IPS-11a (cell line): Measurements from ENCODE around the gene WDR70.
A peak's percentile ranks its signal among the peaks of the same experiment; 100 is the strongest.
"Not testable (repeated sequence)": the region's sequence is repeated elsewhere in the genome, so short reads cannot be mapped to it uniquely, and the experiment has no call there.

Experiments used
- H3K4me3 ChIP-seq: one replicate; pipeline ENCODE4 v1.5.1; 2013; ENCODE audit warnings: low read depth, low read length, control low read depth

Gene WDR70

GRCh38 chr5:37379100-37379628 is at the start of gene WDR70:
Gene WDR70, plus strand, starts transcription at chr5:37379318. Its CDS starts 50 bp downstream, at chr5:37379368.
- peak within 1 kb of the TSS; percentile 77 for H3K4me3 ChIP-seq

DNA sequence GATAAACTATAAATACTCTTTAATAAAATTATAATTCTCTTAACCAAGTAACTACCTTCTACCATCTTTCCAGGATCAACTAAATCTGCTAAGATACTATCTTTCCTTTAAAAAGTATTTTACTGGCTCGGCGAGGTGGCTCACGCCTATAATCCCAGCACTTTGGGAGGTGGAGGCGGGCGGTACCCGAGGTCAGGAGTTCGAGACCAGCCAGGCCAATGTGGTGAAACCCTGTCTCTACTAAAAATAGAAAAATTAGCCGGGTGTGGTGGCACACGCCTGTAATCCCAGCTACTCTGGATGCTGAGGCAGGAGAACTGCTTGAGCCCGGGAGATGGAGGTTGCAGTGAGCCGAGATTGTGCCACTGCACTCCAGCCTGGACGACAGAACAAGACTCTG is 44.4 kb upstream of the WDR70 start:
- H3K4me3 ChIP-seq: not testable (repeated sequence)

- not testable (repeated sequence) for H3K4me3 ChIP-seq
Measured at GRCh38 chr5:37342741-37343140, 36.4 kb upstream of the WDR70 start.

DNA sequence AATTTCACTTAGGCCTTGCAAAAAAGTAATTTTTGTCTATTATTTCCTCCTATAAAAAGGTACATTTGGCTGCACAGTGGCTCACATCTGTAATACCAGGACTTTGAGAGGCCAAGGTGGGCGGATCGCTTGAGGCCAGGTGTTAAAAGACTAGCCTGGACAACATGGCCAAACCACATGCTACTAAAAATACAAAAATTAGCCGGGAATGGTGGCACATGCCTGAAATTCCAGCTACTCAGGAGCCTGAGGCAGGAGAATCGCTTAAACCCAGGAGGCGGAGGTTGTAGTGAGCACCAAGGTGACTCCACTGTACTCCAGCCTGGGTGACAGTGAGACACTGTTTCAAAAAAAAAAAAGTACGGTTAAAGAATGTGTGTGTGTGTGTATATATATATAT is 24.0 kb upstream of the WDR70 start:
- no peak overlapping the region for H3K4me3 ChIP-seq

- H3K4me3 ChIP-seq: peak overlapping the region; percentile 100
Measured at GRCh38 chr5:37370550-37370863, 8.6 kb upstream of the WDR70 start.

DNA sequence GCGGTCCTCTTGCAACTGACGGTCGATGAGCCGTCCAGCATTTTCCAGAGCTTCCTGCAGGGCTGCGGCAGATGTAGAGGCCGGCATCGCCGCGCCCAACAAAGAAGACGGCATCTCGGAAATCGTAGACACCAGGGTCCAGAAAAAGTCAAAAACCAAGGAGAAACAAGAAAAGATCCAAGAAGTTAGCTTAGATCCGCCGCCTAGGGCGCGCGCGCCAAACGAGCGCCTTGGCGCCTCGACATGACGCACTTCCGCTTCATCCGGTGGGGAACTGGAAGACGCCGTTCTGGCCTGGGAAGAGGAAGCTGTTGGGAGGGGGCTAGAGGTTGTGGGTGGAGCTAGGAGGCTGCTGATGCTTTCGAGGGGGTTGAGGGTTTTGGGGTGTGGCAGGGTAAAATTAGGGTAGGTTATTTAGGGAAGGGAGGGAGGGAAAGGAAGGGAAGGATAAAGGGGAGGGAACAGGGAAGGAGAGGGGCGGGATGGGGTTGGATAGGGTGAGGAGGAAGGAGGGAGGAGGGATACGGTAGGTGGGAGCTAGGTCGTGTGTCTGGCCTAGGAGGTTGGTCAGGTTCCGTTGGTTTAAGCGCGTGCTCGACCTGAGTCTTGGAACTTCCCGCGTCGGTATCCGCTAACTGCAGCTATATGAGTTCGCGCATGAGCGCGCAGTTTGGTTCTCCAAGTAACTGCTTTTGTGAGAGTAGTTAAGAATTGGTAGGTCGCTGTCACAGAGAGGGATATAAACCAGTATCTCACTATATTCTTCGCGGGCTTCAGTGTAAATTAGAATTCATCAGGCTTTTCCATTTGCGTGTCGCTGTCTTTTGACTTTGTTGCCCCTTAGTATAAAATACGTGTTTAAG is 8.0 kb upstream of the WDR70 start, which contains the start of gene NUP155:
Gene NUP155 (minus strand): TSS at position 243 of the 863 bp plus-strand sequence. CDS start 129 bp downstream, at position 114.
- H3K4me3 ChIP-seq: peak within 1 kb of the TSS; percentile 100

- no peak overlapping the region for H3K4me3 ChIP-seq
Measured at GRCh38 chr5:37375091-37375490, 4.0 kb upstream of the WDR70 start.

DNA sequence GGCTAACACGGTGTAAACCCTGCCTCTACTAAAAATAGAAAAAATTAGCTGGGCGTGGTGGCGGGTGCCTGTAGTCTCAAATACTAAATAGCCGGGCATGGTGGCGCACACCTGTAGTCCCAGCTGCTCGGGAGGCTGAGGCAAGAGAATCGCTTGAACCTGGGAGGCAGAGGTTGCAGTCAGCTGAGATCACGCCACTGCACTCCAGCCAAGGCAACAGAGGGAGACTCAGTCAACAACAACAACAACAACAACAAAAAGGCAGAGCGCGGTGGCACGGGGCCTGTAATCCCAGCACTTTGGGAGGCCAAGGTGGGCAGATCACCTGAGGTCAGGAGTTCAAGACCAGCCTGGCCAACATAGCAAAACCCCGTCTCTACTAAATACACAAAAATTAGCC is 1.1 kb upstream of the WDR70 start:
- H3K4me3 ChIP-seq: not testable (repeated sequence)

DNA sequence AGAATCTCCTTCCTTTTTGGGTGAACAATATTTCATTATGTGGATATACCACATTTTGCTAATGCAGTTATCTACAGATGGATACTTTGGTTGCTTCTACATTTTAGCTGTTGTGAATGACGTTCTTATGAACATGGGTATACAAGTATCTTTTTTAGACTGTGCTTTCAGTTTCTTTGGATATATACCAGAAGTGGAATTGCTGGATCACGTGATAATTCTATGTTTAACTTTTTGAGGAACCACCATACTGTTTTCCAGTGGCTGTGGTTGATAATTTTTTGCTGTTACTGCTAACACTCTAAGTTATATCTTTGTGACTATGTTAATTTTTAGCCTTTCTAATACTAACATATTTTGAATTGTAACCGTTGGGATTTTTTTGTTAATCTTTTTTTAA is 12.5 kb downstream of the WDR70 start:
- H3K4me3 ChIP-seq: no peak overlapping the region

GRCh38 chr5:37396352-37396751 is 17.2 kb downstream of the WDR70 start:
- H3K4me3 ChIP-seq: no peak overlapping the region

- no peak overlapping the region for H3K4me3 ChIP-seq
Measured at GRCh38 chr5:37400501-37400900, 21.4 kb downstream of the WDR70 start.

- H3K4me3 ChIP-seq: no peak overlapping the region
Measured at GRCh38 chr5:37412515-37412914, 33.4 kb downstream of the WDR70 start.

DNA sequence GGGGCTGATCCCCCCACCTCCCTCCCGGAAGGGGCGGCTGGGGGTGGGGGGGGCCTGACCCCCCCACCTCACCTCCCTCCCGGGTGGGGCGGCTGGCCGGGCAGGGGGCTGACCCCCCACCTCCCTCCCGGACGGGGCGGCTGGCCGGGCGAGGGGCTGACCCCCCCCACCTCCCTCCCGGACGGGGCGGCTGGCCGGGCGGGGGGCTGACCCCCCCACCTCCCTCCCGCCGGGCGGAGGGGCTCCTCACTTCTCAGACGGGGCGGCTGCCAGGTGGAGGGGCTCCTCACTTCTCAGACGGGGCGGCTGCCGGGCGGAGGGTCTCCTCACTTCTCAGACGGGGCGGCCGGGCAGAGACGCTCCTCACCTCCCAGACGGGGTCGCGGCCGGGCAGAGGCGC is 36.3 kb downstream of the WDR70 start:
- not testable (repeated sequence) for H3K4me3 ChIP-seq

- no peak overlapping the region for H3K4me3 ChIP-seq
Measured at GRCh38 chr5:37417347-37417746, 38.2 kb downstream of the WDR70 start.

- no peak overlapping the region for H3K4me3 ChIP-seq
Measured at GRCh38 chr5:37424441-37424840, 45.3 kb downstream of the WDR70 start.

- no peak overlapping the region for H3K4me3 ChIP-seq
Measured at GRCh38 chr5:37428044-37428443, 48.9 kb downstream of the WDR70 start.

DNA sequence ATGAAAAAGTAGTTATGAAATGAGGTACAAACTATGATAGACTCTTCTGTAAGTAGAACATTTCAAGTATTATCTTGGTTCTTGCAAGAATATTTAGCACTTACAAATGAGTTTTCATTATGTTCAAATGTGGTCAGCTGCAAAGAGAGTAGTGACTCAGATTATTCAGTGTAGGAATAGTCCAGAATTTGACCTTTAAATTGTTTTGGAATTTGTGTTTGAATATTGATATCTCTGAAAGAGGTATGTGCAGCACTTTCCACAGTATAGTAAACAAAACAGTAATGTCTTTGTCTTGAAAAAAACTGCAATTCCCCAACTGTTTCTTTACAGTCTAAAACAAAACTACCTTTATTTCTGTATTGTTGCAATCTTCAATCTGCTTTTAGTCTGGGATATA is 56.1 kb downstream of the WDR70 start:
- H3K4me3 ChIP-seq: no peak overlapping the region

- H3K4me3 ChIP-seq: no peak overlapping the region
Measured at GRCh38 chr5:37436146-37436934, 57.2 kb downstream of the WDR70 start.

DNA sequence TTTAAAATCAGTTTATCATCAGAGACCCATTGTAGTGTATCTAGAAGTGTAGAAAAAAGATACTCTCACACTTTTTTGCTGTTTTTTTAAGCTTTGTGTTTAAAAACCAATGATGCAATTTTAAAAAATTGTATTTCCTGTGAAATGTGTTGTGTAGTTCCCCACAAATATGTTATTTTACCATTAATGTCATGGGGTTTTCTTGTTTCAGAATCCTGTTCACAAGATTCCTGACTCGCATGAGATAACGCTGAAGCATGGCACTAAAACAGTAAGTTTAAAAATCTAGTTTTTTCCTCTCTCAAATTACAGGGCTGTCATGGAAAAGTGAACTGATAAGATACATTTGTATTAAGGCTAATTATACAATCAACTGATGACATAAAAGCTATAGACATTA is 58.6 kb downstream of the WDR70 start:
- no peak overlapping the region for H3K4me3 ChIP-seq

DNA sequence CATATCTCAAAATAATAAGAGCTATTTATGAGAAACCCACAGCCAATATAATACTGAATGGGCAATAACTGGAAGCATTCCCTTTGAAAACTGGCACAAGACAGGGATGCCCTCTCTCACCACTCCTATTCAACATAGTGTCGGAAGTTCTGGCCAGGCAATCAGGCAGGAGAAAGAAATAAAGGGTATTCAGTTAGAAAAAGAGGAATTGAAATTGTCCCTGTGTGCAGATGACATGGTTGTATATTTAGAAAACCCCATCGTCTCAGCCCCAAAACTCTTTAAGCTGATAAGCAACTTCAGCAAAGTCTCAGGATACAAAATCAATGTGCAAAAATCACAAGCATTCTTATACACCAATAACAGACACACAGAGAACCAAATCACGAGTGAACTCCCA is 66.7 kb downstream of the WDR70 start:
- not testable (repeated sequence) for H3K4me3 ChIP-seq

DNA sequence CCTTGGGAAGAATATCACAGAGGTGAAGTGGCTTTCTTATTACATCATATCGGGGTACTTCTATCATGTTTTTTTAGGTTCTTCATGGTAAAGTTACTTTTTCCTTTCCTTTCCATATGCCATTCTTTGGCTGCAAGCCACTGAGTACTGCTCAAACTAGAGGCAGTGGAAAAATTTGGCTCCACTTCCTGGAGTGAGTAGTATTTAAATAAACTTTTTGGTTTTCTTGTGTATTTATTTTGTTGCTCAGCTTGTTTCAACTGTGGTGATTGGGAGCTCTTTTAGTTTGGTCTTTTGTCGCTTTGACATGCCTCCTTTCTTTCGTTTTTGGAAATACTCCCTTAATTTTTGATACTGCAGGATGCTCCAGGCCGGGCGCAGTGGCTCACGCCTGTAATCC is 69.8 kb downstream of the WDR70 start:
- H3K4me3 ChIP-seq: no peak overlapping the region

DNA sequence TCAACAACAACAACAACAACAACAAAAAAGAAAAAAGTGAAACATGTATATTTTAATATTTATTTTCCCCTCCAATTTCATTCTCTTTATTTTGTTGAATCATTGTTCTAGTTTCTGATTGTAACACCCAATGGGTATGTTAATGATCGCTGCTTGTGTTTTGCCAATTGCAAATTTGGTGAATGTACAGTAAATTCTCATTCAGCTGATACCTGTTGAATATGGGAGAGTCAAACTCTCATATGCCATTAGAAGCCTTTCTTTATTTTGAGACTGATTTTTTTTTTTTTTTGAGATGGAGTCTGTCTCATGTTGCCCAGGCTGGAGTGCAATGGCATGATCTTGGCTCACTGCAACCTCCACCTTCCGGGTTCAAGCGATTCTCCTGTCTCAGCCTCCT is 72.9 kb downstream of the WDR70 start:
- H3K4me3 ChIP-seq: not testable (repeated sequence)
